Stimulated activated CD8-positive, alpha-beta memory T cell treated with anti-CD3 and anti-CD28 coated beads, Interleukin-2, amount 100 ng/mL, for 48 hours (primary cell): ENCODE results near the gene POLR2E.
"Not testable (repeated sequence)": the region's sequence is repeated elsewhere in the genome, so short reads cannot be mapped to it uniquely, and the experiment has no call there.

ENCODE experiments used
- DNase-seq, 2 donors: peaks; one replicate each; pipeline ENCODE4 v3.0.0-alpha.2; 2020; ENCODE audit warnings: low read depth in 2 of 2

Gene POLR2E

GRCh38 chr19:1094978-1095701 lies at the start of gene POLR2E:
Gene POLR2E (minus strand): TSS chr19:1095375. CDS start chr19:1095315, 60 bp downstream.
- DNase-seq = peak; percentile 94 to 97

GRCh38 chr19:1144741-1145140 lies 49.6 kb upstream of the POLR2E start:
- no peak for DNase-seq

- DNase-seq = no peak
Observed at GRCh38 chr19:1143828-1144399, 48.7 kb upstream of the POLR2E start.

GRCh38 chr19:1141944-1142343 lies 46.8 kb upstream of the POLR2E start:
- DNase-seq = no peak

GRCh38 chr19:1140272-1141027 lies 45.3 kb upstream of the POLR2E start:
- DNase-seq = no peak

GRCh38 chr19:1139126-1139525 lies 44.0 kb upstream of the POLR2E start:
- DNase-seq = no peak

GRCh38 chr19:1138121-1138520 lies 42.9 kb upstream of the POLR2E start:
- DNase-seq = no peak

- DNase-seq = no peak
Observed at GRCh38 chr19:1136621-1137317, 41.6 kb upstream of the POLR2E start.

GRCh38 chr19:1136201-1136600 lies 41.0 kb upstream of the POLR2E start:
- DNase-seq = no peak

GRCh38 chr19:1135454-1135853 lies 40.3 kb upstream of the POLR2E start:
- DNase-seq = no peak

- DNase-seq = no peak
Observed at GRCh38 chr19:1134431-1134830, 39.3 kb upstream of the POLR2E start.

- DNase-seq = peak; percentile 70 to 75
Observed at GRCh38 chr19:1133471-1133929, 38.3 kb upstream of the POLR2E start.

- peak; percentile 24 to 25 for DNase-seq
Observed at GRCh38 chr19:1132552-1133383, 37.6 kb upstream of the POLR2E start.

- peak; percentile 80 to 87 for DNase-seq
Observed at GRCh38 chr19:1131718-1132551, 36.8 kb upstream of the POLR2E start.

- no peak for DNase-seq
Observed at GRCh38 chr19:1130771-1131717, 35.9 kb upstream of the POLR2E start.

- no peak for DNase-seq
Observed at GRCh38 chr19:1129535-1129934, 34.4 kb upstream of the POLR2E start.

GRCh38 chr19:1129084-1129483 lies 33.9 kb upstream of the POLR2E start:
- DNase-seq = not testable (repeated sequence)

- no peak for DNase-seq
Observed at GRCh38 chr19:1128106-1128505, 32.9 kb upstream of the POLR2E start.
